Testis (tissue), 3 donors: Measurements from ENCODE around the gene FCRL6. TPM values are rescaled to one million over a fixed set of nuclear protein-coding genes. Genes with fewer than 3 reads are reported as not detected.

ENCODE experiments used
- DNase-seq: peaks from one replicate; pipeline ENCODE4 v3.0.0-alpha.2; 2019
- H3K27ac ChIP-seq, 2 donors: fragments of 200-600 bp; sonication (generic); one replicate each; pipeline ENCODE4 v1.5.1; 2019
- H3K27me3 ChIP-seq: fragments of 200-600 bp; sonication (generic); one replicate; pipeline ENCODE4 v1.5.1; 2019
- H3K36me3 ChIP-seq: fragments of 200-600 bp; sonication (generic); one replicate; pipeline ENCODE4 v1.5.1; 2017; ENCODE audit warnings: low read depth; ENCODE audit errors: missing control alignments
- H3K4me1 ChIP-seq: fragments of 200-600 bp; sonication (generic); one replicate; pipeline ENCODE4 v1.5.1; 2019
- H3K4me3 ChIP-seq, 2 donors: fragments of 200-600 bp; sonication (generic); one replicate each; pipeline ENCODE4 v1.5.1; 2017 to 2019
- H3K9me3 ChIP-seq: fragments of 200-600 bp; sonication (generic); one replicate; pipeline ENCODE4 v1.5.1; 2017
- CTCF ChIP-seq, 3 experiments: fragments of 450-650 bp in 2 of 3; fragments of 200-600 bp in 1 of 3; sonication (generic) in 1 of 3; IDR thresholded peaks; one replicate each; pipeline ENCODE4 v1.5.1; 2016 to 2019; ENCODE audit warnings: antibody characterized with exemption in 3 of 3, mild to moderate bottlenecking in 2 of 3, moderate library complexity in 1 of 3
- POLR2A ChIP-seq: fragments of 450-650 bp; IDR thresholded peaks from one replicate; pipeline ENCODE4 v1.6.1; 2017; ENCODE audit warnings: antibody characterized with exemption, mild to moderate bottlenecking, moderate library complexity
- WGBS, 2 donors: methylation state at CpG; one replicate each; pipeline ENCODE4 v1.1.5; 2018; 5-methylcytosine and 5-hydroxymethylcytosine counted together
- intact Hi-C: fragments of 100-400 bp; cut with DNase I; formaldehyde crosslinking; loops from one replicate; pipeline ENCODE4 v1.15.1; 2023; ENCODE audit warnings: low total_unique reads
- polyA plus RNA-seq: library from polyadenylated mRNA; stranded (reverse); fragments of 350-450 nt; fragmentation: Illumina TruSeq; extraction: RNeasy Lipid Tissue Mini Kit (QIAGEN cat#74804); gene quantifications from one replicate; pipeline ENCODE4 v1.2.3, GENCODE V29; 2014; ENCODE audit warnings: low read depth, low replicate concordance; ENCODE audit not compliant: insufficient read depth
- total RNA-seq, 2 donors: library from RNA; depleted of rRNA; stranded (reverse); fragments of >200 nt; gene quantifications; one replicate each; pipeline ENCODE4 v1.2.3, GENCODE V29; 2016

The FCRL6 gene
- total and polyA plus RNA-seq, 3 donors from 2014 or later: 0.56 to 1.3 TPM; not detected in 1

- no peak overlapping the region for H3K27ac ChIP-seq
- intact Hi-C loops: no loop called here
- H3K27me3 ChIP-seq: no peaks in the 10 kb centered on the region
- no peaks in the 10 kb centered on the region for H3K9me3 ChIP-seq
- no peaks in the 10 kb centered on the region for H3K4me1 ChIP-seq
- WGBS, 2 donors: 22 to 27% methylated on average over 1 of the region's 1 CpG
- H3K4me3 ChIP-seq: no peak overlapping the region
- TF ChIP-seq POLR2A (no peak), CTCF (IDR thresholded peaks at IDR 0.05) (no peak)
- H3K36me3 ChIP-seq: no peaks in the 10 kb centered on the region
- no peak for DNase-seq
Observed at GRCh38 chr1:159763686-159764085, 38.5 kb upstream of the FCRL6 start.

- no peak for DNase-seq
- Histone ChIP-seq H3K27ac (no peak overlapping the region), H3K4me3 (no peak overlapping the region), H3K4me1 (no peaks in the 10 kb centered on the region), H3K27me3 (no peaks in the 10 kb centered on the region), H3K36me3 (no peaks in the 10 kb centered on the region), H3K9me3 (no peaks in the 10 kb centered on the region)
- WGBS, 2 donors: 88 to 91% methylated on average over 3 of the region's 3 CpGs
- TF ChIP-seq CTCF (IDR thresholded peaks at IDR 0.05): no peak
- intact Hi-C loops: no loop called here
Observed at GRCh38 chr1:159765806-159766205, 36.4 kb upstream of the FCRL6 start.

DNA sequence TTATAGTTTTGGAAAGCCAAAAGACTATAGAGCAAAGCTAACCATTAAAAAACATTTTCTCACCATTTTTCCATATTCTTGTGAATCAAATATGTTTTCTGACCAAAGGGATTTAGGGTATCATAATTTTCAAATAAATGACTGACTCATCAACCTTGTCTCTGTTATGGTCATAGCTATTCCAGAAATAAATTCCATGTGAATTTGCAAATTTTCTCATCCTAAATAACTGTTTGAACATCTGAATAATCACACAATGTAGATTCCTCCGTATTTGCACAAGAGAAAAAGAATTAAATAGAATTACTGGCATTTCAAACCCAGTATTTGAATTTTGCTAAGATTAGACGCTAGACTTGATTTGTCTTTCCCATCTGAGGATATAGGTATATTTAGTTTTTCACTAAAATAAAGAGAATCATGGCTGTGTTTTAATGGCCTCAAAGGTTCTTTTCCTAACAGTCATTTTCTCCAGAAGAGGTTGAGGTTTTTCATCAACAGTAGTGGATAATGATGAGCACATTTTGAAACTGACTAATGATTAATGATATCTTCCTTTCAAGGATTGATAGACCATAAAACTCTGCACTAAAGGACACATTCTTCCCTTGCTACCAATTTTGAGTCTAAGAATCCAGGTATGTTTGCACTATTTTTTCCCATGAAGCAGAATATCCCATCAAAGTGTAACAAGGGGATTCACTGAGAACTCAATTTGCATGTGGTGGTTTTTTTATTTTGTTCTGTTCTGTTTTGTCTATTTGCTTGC, 30.8 kb upstream of the FCRL6 start:
- intact Hi-C loops: no loop called here
- no peaks in the 10 kb centered on the region for H3K9me3 ChIP-seq
- 88 to 93% methylated on average over 2 of the region's 2 CpGs for WGBS, 2 donors

DNA sequence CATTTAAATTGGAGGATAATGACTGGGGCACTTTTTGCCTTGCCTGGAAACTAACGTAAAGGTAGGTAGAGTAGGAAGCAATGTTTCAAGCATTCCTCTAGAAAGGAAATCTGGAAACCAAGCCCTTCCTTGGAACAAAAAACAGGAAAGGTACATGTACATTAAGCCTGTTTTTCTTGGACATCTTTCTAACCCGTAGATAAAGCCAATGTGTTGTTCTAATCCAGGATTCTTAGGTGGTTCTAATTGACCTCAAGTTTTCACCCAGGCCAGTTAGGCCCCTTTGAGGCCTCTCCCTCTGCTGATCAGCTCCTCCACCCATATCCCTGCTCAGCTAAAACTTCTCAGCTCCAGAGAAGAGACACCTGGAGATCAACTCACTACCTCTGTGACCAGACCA, 27.7 kb upstream of the FCRL6 start:
- Histone ChIP-seq H3K9me3 (no peaks in the 10 kb centered on the region), H3K4me3 (no peak overlapping the region), H3K4me1 (peaks cover 7% of the 10 kb centered on the region), H3K27me3 (no peaks in the 10 kb centered on the region), H3K27ac (no peak overlapping the region), H3K36me3 (no peaks in the 10 kb centered on the region)
- intact Hi-C loops: no loop called here
- TF ChIP-seq POLR2A (no peak), CTCF (IDR thresholded peaks at IDR 0.05) (no peak)
- no peak for DNase-seq
- 77 to 79% methylated on average over 2 of the region's 2 CpGs for WGBS, 2 donors

More for the DNA sequence above, 30.8 kb upstream of the FCRL6 start:
- Histone ChIP-seq H3K36me3 (no peaks in the 10 kb centered on the region), H3K27me3 (no peaks in the 10 kb centered on the region), H3K4me1 (no peaks in the 10 kb centered on the region), H3K27ac (no peak overlapping the region), H3K4me3 (no peak overlapping the region)
- DNase-seq: no peak
- TF ChIP-seq POLR2A (no peak), CTCF (IDR thresholded peaks at IDR 0.05) (no peak)

- Histone ChIP-seq H3K27me3 (no peaks in the 10 kb centered on the region), H3K4me3 (no peak overlapping the region), H3K4me1 (peaks cover 17% of the 10 kb centered on the region), H3K9me3 (no peaks in the 10 kb centered on the region), H3K36me3 (no peaks in the 10 kb centered on the region), H3K27ac (no peak overlapping the region)
- intact Hi-C loops: no loop called here
- no peak for DNase-seq
- TF ChIP-seq CTCF (IDR thresholded peaks at IDR 0.05) (no peak), POLR2A (no peak)
- 87% methylated on average over 2 of the region's 2 CpGs for WGBS, 2 donors
Observed at GRCh38 chr1:159775716-159776115, 26.4 kb upstream of the FCRL6 start.
